Stimulated activated CD8-positive, alpha-beta memory T cell treated with anti-CD3 and anti-CD28 coated beads, Interleukin-12 subunit alpha, Interleukin-12 subunit beta, amount 100 ng/mL, for 24 hours (primary cell): ENCODE data around the gene CLSTN2.

Experiments
- DNase-seq: peaks from one replicate; pipeline ENCODE4 v3.0.0-alpha.2; 2020; ENCODE audit errors: extremely low read depth

CLSTN2 gene

GRCh38 chr3:140501770-140502364, 566.9 kb downstream of the CLSTN2 start:
- no peak for DNase-seq

DNA sequence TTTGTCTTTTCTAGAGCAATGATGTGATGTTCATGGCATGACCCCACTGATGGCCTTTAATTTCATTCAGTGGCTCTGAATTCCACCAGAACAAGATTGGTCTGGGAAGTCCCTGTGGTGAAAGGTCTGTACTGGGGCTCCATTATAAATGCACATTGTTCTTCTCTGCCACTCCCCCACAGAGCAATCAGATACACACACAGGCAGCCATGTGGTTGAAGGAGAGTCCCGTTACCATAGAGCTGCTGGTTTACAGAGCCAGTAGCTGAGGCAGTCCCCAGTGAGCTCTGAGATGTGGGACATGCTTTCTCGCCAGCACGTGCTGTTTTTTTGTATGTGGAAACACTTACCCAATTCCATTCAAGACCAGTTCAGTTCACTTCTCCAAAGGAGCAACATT, 570.2 kb downstream of the CLSTN2 start:
- no peak for DNase-seq

DNA sequence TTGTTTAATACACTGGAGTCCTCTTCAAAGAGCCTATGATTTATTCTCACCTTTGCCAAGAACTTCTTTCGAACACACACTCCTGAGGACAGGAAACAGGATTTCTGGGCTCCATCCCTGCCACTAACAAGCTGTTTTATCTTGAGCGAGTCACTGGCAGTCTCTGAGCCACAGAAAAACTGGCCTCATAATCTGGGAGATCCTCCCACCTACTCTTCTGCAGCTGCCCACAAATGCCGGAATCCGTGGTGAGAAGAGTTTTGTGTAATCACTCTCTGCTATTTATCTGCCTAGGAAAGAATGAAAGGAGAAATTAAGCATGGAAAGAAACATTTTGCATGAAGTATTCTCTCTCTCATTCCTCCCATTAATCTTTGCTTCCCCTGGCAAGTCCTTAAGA, 570.9 kb downstream of the CLSTN2 start:
- no peak for DNase-seq

DNA sequence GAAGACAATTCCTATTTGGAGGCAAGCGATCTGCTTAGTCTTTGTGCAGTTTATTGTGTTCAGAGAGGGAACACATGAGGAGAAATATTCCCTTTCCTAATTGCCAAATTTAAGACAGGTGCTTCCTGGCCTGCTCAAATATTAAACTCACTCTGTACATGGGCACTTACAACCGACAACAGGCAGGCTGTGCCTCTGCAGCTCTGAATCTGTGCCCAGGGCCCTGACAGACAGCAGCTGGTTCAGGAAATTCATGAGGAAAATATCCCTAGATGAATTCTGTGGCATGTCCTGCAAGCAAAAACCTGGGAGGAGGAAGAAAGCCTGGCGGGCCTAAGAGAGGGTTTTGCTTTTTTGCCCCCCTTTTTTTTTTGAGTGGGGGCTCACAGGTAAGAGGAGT, 573.6 kb downstream of the CLSTN2 start:
- DNase-seq, result no peak

- no peak for DNase-seq
These were observed 574.5 kb downstream of the CLSTN2 start for GRCh38 chr3:140509534-140509933.

GRCh38 chr3:140510303-140510861, 575.4 kb downstream of the CLSTN2 start:
- no peak for DNase-seq

- no peak for DNase-seq
These were observed 586.9 kb downstream of the CLSTN2 start for GRCh38 chr3:140521751-140522445.

DNA sequence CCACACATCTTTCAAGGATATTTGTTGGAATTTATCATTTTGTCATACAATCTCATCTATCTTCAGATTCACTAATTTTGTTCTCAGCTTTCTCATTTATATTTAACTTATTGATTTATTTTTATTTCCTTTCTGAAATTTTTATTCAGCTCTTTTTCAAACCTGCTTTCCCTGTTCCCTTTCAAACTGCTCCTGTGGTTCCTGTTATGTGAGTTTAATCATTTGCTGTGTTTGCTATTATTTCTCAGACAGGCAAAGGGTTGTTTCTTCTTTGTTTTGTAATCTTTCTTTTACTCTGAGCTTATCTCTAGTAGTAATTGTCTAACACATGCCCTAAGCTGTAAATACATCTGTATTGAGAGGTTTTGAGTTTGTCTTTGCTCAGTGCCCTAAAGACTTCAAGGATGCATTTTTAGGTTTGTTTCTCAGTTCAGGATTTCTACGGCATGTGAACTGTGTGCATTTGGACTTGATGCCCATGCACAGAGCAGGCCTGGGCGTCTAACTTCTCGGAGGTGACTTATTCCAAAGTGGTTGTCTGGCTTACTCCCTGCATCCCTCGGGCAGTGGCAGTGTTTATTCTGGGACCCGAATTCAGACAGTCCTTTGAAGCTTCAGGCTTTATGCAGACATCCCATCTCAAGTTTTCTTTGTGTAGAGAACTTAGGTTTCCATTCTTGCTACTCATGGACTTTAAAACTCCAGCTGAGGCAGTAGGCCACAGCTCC, 587.8 kb downstream of the CLSTN2 start:
- no peak for DNase-seq

DNA sequence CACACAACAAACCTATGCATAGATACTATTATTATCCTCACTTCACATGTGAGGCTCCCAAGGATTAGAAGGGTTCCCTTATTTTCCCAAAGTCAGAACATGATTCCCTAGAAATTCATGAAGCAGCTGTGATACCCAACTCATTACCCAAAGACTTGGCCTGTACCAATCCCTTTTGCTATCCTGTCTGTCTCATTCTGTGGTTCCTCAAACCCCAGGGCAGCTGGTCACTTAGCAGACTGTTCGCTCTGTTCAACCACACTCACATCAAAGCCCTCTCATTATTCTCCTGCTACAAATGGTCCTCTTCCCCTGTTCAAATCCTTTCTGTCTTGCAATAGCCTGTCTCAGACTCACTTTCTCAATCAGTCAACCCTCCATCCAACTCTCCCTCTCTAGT, 588.6 kb downstream of the CLSTN2 start:
- DNase-seq, result no peak

GRCh38 chr3:140527156-140527555, 592.2 kb downstream of the CLSTN2 start:
- no peak for DNase-seq

- no peak for DNase-seq
These were observed 594.1 kb downstream of the CLSTN2 start for GRCh38 chr3:140529096-140529495.

DNA sequence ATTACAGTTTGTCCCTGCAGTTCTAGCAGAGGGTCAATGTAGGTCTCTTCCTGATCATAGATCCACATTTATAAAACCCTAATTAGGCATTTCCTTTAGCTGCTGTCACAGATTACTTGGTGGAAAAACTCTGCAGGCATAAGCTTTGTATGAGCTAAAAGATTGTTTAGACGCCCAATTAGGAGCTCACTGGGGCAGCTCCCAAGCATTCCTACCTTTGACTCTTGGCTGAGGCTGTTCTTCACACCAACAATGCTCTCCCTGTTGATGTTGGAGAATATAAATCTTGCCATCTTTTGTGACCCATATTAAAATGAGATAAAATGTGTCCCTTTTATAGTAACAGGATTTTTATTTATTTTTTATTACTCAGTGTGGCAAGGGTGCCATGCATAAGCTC, 594.6 kb downstream of the CLSTN2 start:
- DNase-seq, result no peak

DNA sequence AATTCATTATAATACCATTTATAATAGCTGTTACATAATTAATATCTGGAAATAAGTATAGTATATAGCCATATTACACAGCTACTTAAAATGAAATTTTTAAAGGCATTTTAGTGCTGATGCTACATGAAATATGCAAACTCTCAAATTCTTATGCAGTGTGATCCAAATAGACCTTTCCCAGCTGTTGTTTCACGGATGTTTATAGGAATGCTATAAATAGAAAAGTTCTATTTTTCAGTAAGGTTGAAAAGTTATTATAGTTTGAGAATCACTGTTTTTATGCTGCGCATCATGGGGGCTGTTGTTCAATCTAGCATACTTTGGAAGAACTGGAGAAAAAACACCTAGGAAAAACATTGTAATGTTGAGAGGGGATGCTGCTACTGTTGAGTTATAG, 595.1 kb downstream of the CLSTN2 start:
- no peak for DNase-seq

GRCh38 chr3:140530603-140531002, 595.6 kb downstream of the CLSTN2 start:
- DNase-seq, result no peak

DNA sequence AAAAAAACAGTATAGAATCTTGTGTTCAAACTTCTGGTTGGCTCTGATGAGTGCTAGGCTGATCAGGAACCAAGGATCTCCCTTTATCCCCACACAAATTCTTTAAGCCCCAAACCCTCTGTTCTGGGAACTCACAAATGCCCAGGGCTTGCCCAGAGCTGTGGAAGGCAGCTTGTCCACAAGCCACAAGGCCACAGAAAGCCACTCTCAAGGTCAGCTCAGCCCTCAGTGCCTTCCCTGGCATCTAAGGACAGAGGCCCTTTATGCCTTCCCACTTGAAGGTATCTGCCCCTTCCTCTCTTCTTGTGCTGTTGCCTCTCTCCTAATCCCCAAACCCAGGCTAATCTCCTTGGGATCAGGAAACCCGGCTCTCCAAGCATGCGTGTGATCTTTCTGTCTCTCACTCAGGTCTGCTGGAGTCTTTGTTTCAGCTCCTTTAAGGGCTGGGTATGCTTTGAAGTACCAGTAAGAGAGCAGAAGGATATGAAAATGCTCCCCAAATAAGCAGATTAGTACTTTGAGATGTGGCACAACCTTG, 597.9 kb downstream of the CLSTN2 start:
- DNase-seq, result no peak

DNA sequence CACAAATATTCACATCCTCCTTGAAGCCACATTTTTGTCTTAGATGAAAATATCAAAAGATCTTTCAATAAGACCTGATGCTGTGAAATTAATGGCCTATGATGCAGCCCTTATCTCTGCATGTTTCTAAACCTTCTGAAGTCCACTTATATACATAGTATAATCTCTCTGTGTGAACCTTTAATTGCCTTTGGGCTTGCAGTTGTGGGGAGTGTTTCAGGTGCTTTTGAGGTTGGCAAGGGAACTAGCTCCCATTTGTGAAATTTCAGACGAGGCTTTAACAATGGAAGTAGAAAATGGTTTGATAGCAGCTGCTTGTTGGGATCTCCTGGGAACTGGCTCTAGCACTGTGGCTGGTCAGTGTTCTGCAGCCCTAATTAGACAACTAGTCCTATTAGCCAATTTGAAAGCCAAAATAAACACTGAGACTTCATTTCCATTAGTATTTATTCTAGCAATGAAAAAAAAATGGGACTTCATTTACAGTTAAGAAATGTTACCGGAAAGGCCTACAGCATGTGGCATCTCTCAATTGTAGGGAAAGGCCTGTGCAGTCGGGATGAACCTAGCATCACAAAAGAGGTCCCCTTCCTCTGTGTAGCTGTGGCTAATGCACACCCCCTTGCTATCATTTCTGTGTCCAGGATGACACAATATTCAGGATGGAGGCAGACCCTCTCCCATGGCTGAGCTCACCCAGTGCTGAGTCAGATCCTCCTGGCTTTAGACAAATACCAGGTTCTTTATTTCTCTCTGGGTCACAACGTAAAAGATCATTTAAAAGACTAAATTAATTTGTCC, 602.1 kb downstream of the CLSTN2 start:
- no peak for DNase-seq

- no peak for DNase-seq
These were observed 602.7 kb downstream of the CLSTN2 start for GRCh38 chr3:140537727-140538082.

DNA sequence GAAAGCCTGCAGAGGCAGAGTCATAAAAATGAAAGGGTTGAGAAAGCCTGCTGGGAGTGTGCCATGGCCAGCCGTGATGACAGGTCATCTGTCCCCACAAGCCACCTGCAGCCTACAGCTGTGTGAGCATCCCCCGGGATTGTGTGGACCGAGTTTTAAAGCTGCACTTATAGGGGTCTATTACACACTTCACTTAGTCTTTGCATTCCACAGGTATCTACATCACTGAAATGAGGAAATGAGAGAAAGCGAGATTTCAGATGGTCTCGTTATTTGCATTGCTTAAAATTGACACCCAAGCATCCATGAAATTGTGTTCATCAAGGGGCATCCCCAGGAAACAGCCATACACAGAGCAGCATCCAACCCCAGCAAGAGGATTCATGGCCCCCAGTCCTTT, 605.3 kb downstream of the CLSTN2 start:
- no peak for DNase-seq

DNA sequence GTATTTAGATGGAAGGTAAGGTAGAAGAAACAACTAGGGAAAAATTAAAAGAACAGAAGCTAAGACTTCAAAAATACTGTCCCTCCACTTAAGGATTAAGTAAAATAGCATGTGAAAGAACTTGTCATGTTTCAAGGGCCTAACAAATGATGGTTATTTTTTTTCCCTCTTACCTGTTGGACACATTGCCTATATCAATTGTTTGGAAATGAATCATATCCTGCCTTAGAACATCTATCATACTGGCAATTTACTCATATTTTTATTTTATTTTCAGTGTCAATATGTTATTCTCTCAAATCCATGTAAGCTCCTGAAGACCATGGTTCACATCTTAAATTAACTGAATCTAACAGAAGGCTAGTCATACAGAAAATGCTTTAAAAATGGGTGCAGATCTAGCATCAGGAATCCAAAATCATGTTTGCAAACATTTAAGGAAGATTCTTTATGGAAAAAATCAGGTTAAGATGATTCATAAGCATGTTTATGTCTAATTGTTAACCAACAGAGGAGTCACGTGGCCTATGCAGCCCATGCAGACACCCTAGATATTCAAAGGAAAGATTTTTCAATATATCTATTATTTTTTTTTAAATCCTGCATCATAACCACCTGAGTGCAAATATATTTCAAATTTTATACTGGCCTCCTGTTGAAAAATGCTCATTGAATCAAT, 607.1 kb downstream of the CLSTN2 start:
- DNase-seq, result no peak

- DNase-seq, result no peak
These were observed 610.2 kb downstream of the CLSTN2 start for GRCh38 chr3:140545197-140545596.

GRCh38 chr3:140545756-140546155, 610.8 kb downstream of the CLSTN2 start:
- no peak for DNase-seq
